ENCODE measurements around the gene ERBB4. TPM values are rescaled to one million over a fixed set of nuclear protein-coding genes. Genes with fewer than 3 reads are reported as not detected.

The ERBB4 gene
- total RNA-seq: 10 to 100 TPM in 1 of 2 donors, 1 to 10 TPM in 1; 1.0 to 32.8 TPM

- Histone ChIP-seq H3K27me3 (replicated peaks; ENCODE audit: insufficient read depth) (no peaks in the 10 kb centered on the region), H3K27ac (peak within 1 kb of the TSS; percentile 11 to 43), H3K4me1 (replicated peaks) (no peaks in the 10 kb centered on the region), H3K9me3 (no peaks in the 10 kb centered on the region), H3K36me3 (no peaks in the 10 kb centered on the region), H3K4me3 (peak within 1 kb of the TSS; percentile 46 to 57)
- intact Hi-C loops (cut with DNase I): no loop called here
- WGBS: 1% methylated on average over 68 of the region's 69 CpGs
- peak; percentile 11 for DNase-seq (ENCODE audit: low spot score)
- no peak for TF ChIP-seq CTCF (IDR thresholded peaks at IDR 0.05)
- no peak for TF ChIP-seq POLR2A (IDR thresholded peaks at IDR 0.05)
- no peak for TF ChIP-seq POLR2AphosphoS5 (IDR thresholded peaks at IDR 0.05)
Measured at GRCh38 chr2:212538305-212539071, at the start of gene ERBB4. Gene ERBB4, minus strand, starts transcription at chr2:212538802. Its CDS starts 272 bp downstream, at chr2:212538530.

DNA sequence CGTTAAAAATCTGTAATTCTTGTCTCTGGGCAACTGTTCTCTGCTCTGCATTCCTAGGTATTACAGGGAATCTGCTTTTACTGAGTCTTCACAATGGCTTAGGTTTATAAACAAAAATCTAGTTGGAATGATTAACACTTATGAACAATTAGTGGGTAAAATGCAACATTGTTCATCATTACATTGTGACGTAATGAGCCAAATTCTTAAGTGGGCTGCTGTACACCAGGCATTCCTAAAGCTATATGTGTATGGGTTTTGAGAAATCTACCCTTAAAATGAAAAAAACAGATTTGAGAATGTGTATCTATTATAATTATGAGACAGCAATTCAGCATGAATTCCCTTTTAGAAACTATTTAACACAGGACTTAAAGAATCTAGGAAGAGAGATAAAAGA is 41.5 kb upstream of the ERBB4 start:
- intact Hi-C loops (cut with DNase I): no loop called here
- H3K27ac ChIP-seq: no peak overlapping the region
- H3K4me1 ChIP-seq (replicated peaks): no peaks in the 10 kb centered on the region
- 68% methylated on average over 2 of the region's 2 CpGs for WGBS
- H3K36me3 ChIP-seq: no peaks in the 10 kb centered on the region
- TF ChIP-seq POLR2A (IDR thresholded peaks at IDR 0.05) (no peak), CTCF (IDR thresholded peaks at IDR 0.05) (no peak), POLR2AphosphoS5 (IDR thresholded peaks at IDR 0.05) (no peak)
- DNase-seq (ENCODE audit: low spot score): no peak
- no peaks in the 10 kb centered on the region for H3K9me3 ChIP-seq
- H3K27me3 ChIP-seq (replicated peaks; ENCODE audit: insufficient read depth): no peaks in the 10 kb centered on the region
- H3K4me3 ChIP-seq: no peak overlapping the region

- Histone ChIP-seq H3K4me1 (replicated peaks) (no peaks in the 10 kb centered on the region), H3K36me3 (no peaks in the 10 kb centered on the region), H3K9me3 (no peaks in the 10 kb centered on the region), H3K27me3 (replicated peaks; ENCODE audit: insufficient read depth) (no peaks in the 10 kb centered on the region), H3K4me3 (no peak overlapping the region), H3K27ac (no peak overlapping the region)
- TF ChIP-seq CTCF (IDR thresholded peaks at IDR 0.05) (no peak), POLR2A (IDR thresholded peaks at IDR 0.05) (no peak), POLR2AphosphoS5 (IDR thresholded peaks at IDR 0.05) (no peak)
- 58% methylated on average over 4 of the region's 4 CpGs for WGBS
- intact Hi-C loops (cut with DNase I): no loop called here
- no peak for DNase-seq (ENCODE audit: low spot score)
Measured at GRCh38 chr2:212556296-212556695, 17.7 kb upstream of the ERBB4 start.

DNA sequence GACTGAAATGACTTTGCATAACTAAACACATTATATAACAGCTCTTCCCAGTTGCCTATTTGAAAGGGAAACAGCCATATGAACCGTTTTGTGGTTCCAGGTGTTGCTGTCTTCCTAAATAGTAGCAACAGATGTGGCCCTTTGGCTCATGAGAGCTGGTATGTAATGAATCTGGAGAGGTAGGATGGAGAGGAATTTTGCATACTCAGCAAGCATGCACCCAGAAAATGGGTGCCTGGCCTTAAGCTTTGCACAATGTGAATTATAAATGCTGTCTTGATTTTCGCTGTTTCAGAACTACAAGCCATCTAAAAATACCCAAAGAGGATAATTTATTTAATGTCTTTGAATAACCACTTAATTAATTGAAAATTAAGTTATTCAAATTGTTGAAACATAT is 15.6 kb upstream of the ERBB4 start:
- TF ChIP-seq POLR2AphosphoS5 (IDR thresholded peaks at IDR 0.05): no peak
- TF ChIP-seq POLR2A (IDR thresholded peaks at IDR 0.05): no peak
- no peak for TF ChIP-seq CTCF (IDR thresholded peaks at IDR 0.05)
- H3K27ac ChIP-seq: no peak overlapping the region
- H3K4me1 ChIP-seq (replicated peaks): no peaks in the 10 kb centered on the region
- no peaks in the 10 kb centered on the region for H3K9me3 ChIP-seq
- H3K4me3 ChIP-seq: no peak overlapping the region
- no peak for DNase-seq (ENCODE audit: low spot score)
- intact Hi-C loops (cut with DNase I): no loop called here
- no peaks in the 10 kb centered on the region for H3K36me3 ChIP-seq
- H3K27me3 ChIP-seq (replicated peaks; ENCODE audit: insufficient read depth): no peaks in the 10 kb centered on the region
- WGBS: 86% methylated on average over 2 of the region's 2 CpGs

DNA sequence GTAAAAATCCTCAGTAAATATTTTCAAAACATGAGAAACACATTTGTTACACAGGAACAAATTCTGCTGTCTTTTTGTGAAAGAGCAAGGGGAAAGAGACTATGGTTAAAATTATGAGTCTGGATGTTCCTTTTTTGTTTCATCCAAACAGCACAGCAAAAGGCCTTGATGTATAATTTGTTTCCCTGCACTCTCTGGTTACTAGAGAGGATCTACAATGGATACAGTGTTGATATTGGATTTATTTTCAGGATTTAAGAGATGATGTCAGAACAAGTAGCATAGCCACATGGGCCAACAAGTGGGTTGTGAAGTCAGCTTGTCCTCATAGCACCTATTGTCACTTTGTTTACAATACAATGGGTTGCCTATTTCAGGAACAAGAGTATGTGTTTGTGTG is 11.3 kb upstream of the ERBB4 start:
- Histone ChIP-seq H3K4me1 (replicated peaks) (no peaks in the 10 kb centered on the region), H3K27me3 (replicated peaks; ENCODE audit: insufficient read depth) (no peaks in the 10 kb centered on the region), H3K9me3 (no peaks in the 10 kb centered on the region), H3K27ac (no peak overlapping the region), H3K36me3 (no peaks in the 10 kb centered on the region), H3K4me3 (no peak overlapping the region)
- TF ChIP-seq POLR2AphosphoS5 (IDR thresholded peaks at IDR 0.05) (no peak), POLR2A (IDR thresholded peaks at IDR 0.05) (no peak), CTCF (IDR thresholded peaks at IDR 0.05) (no peak)
- no peak for DNase-seq (ENCODE audit: low spot score)
- intact Hi-C loops (cut with DNase I): no loop called here

All from prostate gland (tissue), 2 donors.